Activated CD8-positive, alpha-beta memory T cell treated with anti-CD3 and anti-CD28 coated beads for 1 hour (primary cell): ENCODE measurements around the gene GOLGA8M.
"Not testable (repeated sequence)": the region's sequence is repeated elsewhere in the genome, so short reads cannot be mapped to it uniquely, and the experiment has no call there.

Experiments used
- DNase-seq, 2 donors: peaks; one replicate each; pipeline ENCODE4 v3.0.0-alpha.2; 2020; ENCODE audit warnings: low read depth in 1 of 2; ENCODE audit errors: extremely low read depth in 1 of 2

Gene GOLGA8M

GRCh38 chr15:28712270-28712669, at the start of gene GOLGA8M:
Gene GOLGA8M (minus strand): TSS chr15:28712421. CDS start chr15:28712323, 98 bp downstream.
- DNase-seq: not testable (repeated sequence)

GRCh38 chr15:28742890-28743289, 30.7 kb upstream of the GOLGA8M start:
- DNase-seq: not testable (repeated sequence)

- not testable (repeated sequence) for DNase-seq
Observed at GRCh38 chr15:28738590-28739292, 26.5 kb upstream of the GOLGA8M start.

- not testable (repeated sequence) for DNase-seq
Observed at GRCh38 chr15:28738200-28738561, 26.0 kb upstream of the GOLGA8M start.

- peak in 1 of 2 donors; percentile 21 for DNase-seq
Observed at GRCh38 chr15:28737521-28738199, 25.4 kb upstream of the GOLGA8M start.

- not testable (repeated sequence) for DNase-seq
Observed at GRCh38 chr15:28728061-28728460, 15.8 kb upstream of the GOLGA8M start.

GRCh38 chr15:28727026-28727425, 14.8 kb upstream of the GOLGA8M start:
- DNase-seq: not testable (repeated sequence)

GRCh38 chr15:28726102-28726501, 13.9 kb upstream of the GOLGA8M start:
- DNase-seq: no peak

GRCh38 chr15:28725556-28725955, 13.3 kb upstream of the GOLGA8M start:
- no peak for DNase-seq

- not testable (repeated sequence) for DNase-seq
Observed at GRCh38 chr15:28723986-28724385, 11.8 kb upstream of the GOLGA8M start.

GRCh38 chr15:28719626-28720025, 7.4 kb upstream of the GOLGA8M start:
- not testable (repeated sequence) for DNase-seq

- not testable (repeated sequence) for DNase-seq
Observed at GRCh38 chr15:28718576-28718975, 6.4 kb upstream of the GOLGA8M start.

GRCh38 chr15:28714176-28714575, 2.0 kb upstream of the GOLGA8M start:
- not testable (repeated sequence) for DNase-seq

GRCh38 chr15:28703927-28704326, 8.3 kb downstream of the GOLGA8M start:
- not testable (repeated sequence) for DNase-seq

- DNase-seq: not testable (repeated sequence)
Observed at GRCh38 chr15:28702427-28702826, 9.8 kb downstream of the GOLGA8M start.

GRCh38 chr15:28694006-28694751, 18.0 kb downstream of the GOLGA8M start:
- DNase-seq: not testable (repeated sequence)

GRCh38 chr15:28693021-28693420, 19.2 kb downstream of the GOLGA8M start:
- not testable (repeated sequence) for DNase-seq

GRCh38 chr15:28673533-28673932, 38.7 kb downstream of the GOLGA8M start:
- not testable (repeated sequence) for DNase-seq

- DNase-seq: not testable (repeated sequence)
Observed at GRCh38 chr15:28672122-28672521, 40.1 kb downstream of the GOLGA8M start.

- not testable (repeated sequence) for DNase-seq
Observed at GRCh38 chr15:28666402-28666801, 45.8 kb downstream of the GOLGA8M start.

GRCh38 chr15:28664575-28664974, 47.6 kb downstream of the GOLGA8M start:
- DNase-seq: not testable (repeated sequence)
